NCI-H2081 treated with DMSO at 0.1 percent for 48 hours (cell line): ENCODE data around the gene GRK4.
"Not testable (repeated sequence)": the region's sequence is repeated elsewhere in the genome, so short reads cannot be mapped to it uniquely, and the experiment has no call there.

ENCODE experiments used
- DNase-seq: peaks from one replicate; lab custom pipeline; 2025; lab: John Stamatoyannopoulos, UW

Gene GRK4

GRCh38 chr4:2942037-2942531 is 21.3 kb upstream of the GRK4 start:
- DNase-seq: no peak

- DNase-seq: no peak
Measured at GRCh38 chr4:2942532-2943363, 20.6 kb upstream of the GRK4 start.

GRCh38 chr4:2943364-2944090 is 19.8 kb upstream of the GRK4 start:
- no peak for DNase-seq

DNA sequence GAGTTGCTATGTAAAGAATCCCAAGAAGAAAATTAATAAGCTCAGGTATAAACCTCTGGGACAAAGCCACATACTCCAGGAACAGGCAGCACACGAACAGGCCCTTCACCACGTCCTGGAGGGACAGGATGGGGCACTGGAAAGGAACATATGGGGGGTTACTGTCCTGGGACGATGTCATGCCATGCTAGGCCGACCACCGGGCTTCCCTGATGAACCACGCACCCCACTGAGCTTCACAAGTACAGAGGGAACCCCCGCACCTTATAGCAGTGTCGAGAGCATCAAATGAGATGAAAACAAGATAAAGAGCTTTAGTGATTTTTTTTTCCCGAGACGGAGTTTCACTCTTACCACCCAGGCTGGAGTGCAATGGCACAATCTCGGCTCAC is 19.3 kb upstream of the GRK4 start:
- DNase-seq: no peak

DNA sequence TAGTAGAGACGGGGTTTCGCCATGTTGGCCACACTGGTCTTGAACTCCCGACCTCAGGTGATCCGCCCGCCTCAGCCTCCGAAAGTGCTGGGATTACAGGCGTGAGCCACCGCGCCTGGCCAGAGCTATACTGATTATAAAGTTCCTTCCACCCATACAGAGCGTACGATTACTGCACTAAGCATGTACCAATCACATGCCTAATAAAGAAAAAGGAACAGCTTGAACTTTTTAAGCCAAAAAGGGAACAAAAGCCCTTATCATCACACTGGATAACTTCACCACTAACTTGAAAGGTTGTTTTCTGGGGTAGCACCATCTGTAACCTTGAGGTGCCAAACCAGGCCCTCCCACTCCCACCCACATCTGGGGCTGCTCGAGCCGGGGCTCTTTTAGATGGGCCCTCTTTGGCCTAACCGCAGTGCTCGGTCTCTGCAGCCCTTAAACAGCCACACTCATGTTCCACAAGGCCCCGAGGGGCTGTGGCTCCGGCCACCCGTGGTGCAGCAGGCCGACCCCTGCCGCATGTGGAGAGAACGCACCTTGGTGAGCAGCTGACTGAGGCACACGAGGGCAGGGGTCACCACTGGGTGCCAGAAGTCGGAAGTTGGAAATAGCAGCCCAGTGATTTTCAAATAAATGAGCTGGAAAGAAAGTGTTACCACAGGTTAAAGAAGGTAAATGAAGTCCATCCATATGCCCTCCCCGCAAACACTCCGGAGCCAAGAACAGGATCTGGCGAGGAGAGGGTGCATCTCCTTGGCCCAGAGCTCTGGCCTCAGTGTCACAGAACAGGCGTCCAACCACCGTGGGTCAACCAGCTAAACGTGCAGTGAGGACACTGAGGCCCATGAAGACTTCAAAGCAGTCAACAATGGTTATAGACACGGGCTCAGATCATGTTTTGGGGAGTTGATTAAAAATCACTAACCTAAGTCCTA is 18.5 kb upstream of the GRK4 start:
- DNase-seq: no peak

- DNase-seq: not testable (repeated sequence)
Measured at GRCh38 chr4:2945619-2946604, 17.5 kb upstream of the GRK4 start.

DNA sequence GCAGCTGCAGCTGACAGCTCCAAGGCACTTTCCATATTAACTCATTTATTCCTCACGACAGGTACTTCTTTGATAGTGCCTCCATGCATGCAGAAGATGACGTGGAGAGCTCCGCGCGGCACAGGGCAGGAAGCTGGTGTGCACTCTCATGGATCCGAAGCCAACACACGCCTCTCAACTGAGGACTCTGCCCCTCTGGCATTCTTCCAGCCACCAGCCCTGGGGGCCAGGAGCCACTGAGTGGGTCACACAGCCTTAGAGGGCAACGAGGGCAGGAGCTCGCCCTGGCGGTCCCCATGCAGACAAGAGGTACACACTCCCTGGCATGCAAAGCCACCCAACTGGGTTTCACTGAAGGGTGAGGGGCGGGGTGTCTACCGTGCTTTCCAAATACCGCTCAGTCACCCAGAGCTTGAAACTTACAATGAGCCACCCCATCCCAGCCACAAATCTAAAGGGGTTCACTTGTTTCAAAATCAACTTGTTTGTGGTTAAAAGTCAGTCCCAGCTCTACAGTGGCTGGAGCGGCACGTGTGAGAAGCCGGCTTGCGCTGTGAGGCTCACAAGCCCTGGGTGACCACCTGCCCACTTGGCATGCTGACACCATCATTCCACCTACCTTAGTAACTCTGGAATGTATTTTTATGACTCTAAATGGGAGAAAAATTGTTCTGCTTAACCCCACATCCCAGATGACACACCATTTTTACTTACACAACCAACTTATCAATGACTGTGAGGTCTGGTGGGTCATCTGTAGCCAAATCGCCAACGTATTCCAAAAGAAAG is 16.4 kb upstream of the GRK4 start:
- no peak for DNase-seq

- DNase-seq: no peak
Measured at GRCh38 chr4:2947926-2948325, 15.4 kb upstream of the GRK4 start.

- DNase-seq: no peak
Measured at GRCh38 chr4:2948895-2949781, 14.2 kb upstream of the GRK4 start.

GRCh38 chr4:2949782-2950125 is 13.6 kb upstream of the GRK4 start:
- DNase-seq: no peak

GRCh38 chr4:2950221-2950989 is 13.0 kb upstream of the GRK4 start:
- DNase-seq: no peak

DNA sequence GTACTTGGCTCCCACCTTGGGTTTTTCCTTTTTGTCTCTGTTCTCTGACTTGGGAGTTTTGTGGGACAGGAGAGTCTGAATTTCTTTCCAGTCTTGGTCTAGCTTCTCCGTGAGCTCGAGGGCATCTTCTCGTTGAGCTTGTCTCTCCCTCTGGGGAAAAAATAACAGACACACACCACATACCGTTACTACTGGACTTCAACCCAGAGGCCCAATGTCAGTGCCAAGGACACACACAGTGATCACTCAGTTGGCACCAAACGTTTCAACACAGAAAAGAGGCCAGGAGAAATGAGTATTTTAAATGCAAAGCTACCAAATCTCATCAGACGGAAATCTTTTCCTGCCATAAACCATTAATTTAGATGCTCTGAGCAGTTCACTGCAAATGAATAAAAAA is 9.9 kb upstream of the GRK4 start:
- DNase-seq: no peak

DNA sequence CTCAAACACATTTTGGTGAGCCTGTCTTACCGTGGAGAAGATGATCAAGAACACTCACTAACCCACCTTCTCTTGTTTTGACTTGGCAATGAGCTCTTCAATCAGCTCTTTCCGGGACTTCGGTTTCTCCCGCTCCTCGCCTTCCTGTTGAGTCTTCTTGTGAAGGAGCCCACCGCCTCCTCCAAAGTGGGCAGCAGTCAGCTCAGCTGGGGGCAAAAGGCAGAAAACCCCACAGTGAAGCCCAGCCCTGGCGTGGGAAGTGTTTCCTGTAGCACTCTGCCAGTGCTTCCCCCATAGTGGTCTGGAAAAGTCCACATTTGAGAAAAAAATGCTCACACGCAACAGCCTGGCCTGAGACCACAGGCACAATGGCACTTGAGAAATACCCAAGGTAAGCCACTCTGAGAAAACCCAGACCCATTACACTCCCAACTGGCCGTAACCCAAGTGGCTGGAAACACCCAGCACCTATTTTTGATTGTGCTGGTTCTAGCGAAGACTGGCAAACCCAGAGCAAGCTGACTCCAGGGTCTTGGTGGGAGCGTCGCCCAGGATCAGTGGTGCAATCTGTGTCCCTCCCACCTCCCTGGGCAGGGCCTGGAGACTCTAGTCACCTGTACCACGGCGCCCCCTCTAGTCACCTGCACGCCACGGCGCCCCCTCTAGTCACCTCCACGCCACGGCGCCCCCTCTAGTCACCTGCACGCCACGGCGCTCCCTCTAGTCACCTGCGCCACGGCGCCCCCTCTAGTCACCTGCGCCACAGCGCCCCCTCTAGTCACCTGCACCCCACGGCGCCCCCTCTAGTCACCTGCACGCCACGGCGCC is 8.8 kb upstream of the GRK4 start:
- no peak for DNase-seq

GRCh38 chr4:2955186-2956044 is 8.0 kb upstream of the GRK4 start:
- not testable (repeated sequence) for DNase-seq

DNA sequence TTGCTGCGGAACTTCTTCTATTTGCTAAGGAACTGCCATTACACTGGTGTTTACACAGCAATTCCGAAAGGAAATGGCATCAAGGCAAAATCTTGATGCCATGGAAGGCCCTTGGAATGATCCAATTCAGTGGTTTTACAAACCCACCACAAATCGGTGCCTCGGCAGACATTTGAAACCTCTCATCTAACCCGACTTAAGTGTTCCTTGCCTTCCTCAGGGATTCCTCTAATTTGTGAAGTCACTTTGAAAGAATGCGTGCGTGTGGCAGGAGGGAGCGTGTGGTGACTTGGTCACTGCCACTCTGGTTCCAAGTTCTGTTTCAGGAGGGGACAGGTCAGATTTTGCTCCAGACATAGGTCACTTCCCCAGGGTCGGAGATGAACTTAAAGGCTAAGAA is 4.9 kb upstream of the GRK4 start:
- no peak for DNase-seq

DNA sequence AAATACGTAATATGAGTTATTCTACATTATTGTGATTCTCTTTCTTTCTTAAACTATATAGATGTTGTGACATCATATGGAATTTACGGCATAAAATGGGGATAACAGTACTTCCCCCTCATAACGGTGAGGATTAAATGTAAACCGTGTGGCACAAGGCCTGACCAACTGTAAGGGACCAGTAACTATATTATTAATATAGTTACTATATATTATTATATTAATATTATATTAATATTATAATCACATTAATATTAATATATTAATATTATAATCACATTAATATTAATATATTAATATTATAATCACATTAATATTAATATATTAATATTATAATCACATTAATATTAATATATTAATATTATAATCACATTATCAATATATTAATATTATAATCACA is 2.9 kb upstream of the GRK4 start:
- DNase-seq: not testable (repeated sequence)

- DNase-seq: no peak
Measured at GRCh38 chr4:2961421-2961810, 2.0 kb upstream of the GRK4 start.
